GM23338 (cell line): ENCODE data around the gene JMY. TPM values are rescaled to one million over a fixed set of nuclear protein-coding genes. Genes with fewer than 3 reads are reported as not detected.

Source experiments
- ATAC-seq: fragments of 200-7000 bp; cut with Tn5 transposase; 3 replicates; pipeline ENCODE4 v1.9.1; 2020
- DNase-seq: peaks from one replicate; pipeline ENCODE4 v3.0.0-alpha.2; 2015; ENCODE audit warnings: low spot score
- H2AFZ ChIP-seq: fragments of 200-600 bp; sonication (generic); 2 replicates; pipeline ENCODE4 v1.8.0; 2016; ENCODE audit warnings: antibody characterized with exemption, mild to moderate bottlenecking, moderate library complexity
- H3F3A ChIP-seq: fragments of 200-600 bp; sonication (generic); replicated peaks from 2 replicates; pipeline ENCODE4 v1.8.0; 2017; ENCODE audit warnings: antibody characterized with exemption, mixed run types, low read depth
- H3K27ac ChIP-seq: fragments of 200-600 bp; sonication (generic); 2 replicates; pipeline ENCODE4 v1.6.1; 2016; ENCODE audit warnings: low read depth
- H3K27me3 ChIP-seq: fragments of 200-600 bp; sonication (generic); 2 replicates; pipeline ENCODE4 v1.8.0; 2016; ENCODE audit warnings: mild to moderate bottlenecking, mixed run types, moderate library complexity; ENCODE audit not compliant: insufficient read depth
- H3K36me3 ChIP-seq: fragments of 200-600 bp; sonication (generic); 2 replicates; pipeline ENCODE4 v1.8.0; 2016; ENCODE audit warnings: mild to moderate bottlenecking; ENCODE audit not compliant: insufficient read depth
- H3K4me1 ChIP-seq: fragments of 200-600 bp; sonication (generic); 2 replicates; pipeline ENCODE4 v1.8.0; 2016; ENCODE audit warnings: mild to moderate bottlenecking, moderate library complexity; ENCODE audit not compliant: insufficient read depth
- H3K4me2 ChIP-seq: fragments of 200-600 bp; sonication (generic); 2 replicates; pipeline ENCODE4 v1.7.1; 2017; ENCODE audit warnings: mixed run types
- H3K4me3 ChIP-seq: fragments of 200-600 bp; sonication (generic); 2 replicates; pipeline ENCODE4 v1.6.1; 2016; ENCODE audit warnings: mixed run types
- H3K79me2 ChIP-seq: fragments of 200-600 bp; sonication (generic); replicated peaks from 2 replicates; pipeline ENCODE4 v1.8.0; 2017; ENCODE audit warnings: mild to moderate bottlenecking; ENCODE audit not compliant: insufficient read depth
- H3K9me2 ChIP-seq: fragments of 200-600 bp; sonication (generic); 2 replicates; pipeline ENCODE4 v1.8.0; 2017; ENCODE audit not compliant: insufficient read depth
- H4K20me1 ChIP-seq: fragments of 200-600 bp; sonication (generic); replicated peaks from 2 replicates; pipeline ENCODE4 v1.8.0; 2017; ENCODE audit warnings: mild to moderate bottlenecking; ENCODE audit not compliant: insufficient read depth
- H3K27ac Mint-ChIP-seq: 2 replicates; pipeline ENCODE4 v1.8.0; 2020; ENCODE audit warnings: inconsistent platforms, mild to moderate bottlenecking, moderate library complexity, mixed read lengths
- H3K27me3 Mint-ChIP-seq: 3 replicates; pipeline ENCODE4 v1.8.0; 2022; ENCODE audit warnings: low read depth, mild to moderate bottlenecking, moderate library complexity, mixed read lengths, inconsistent platforms; ENCODE audit not compliant: insufficient read depth, poor library complexity
- H3K36me3 Mint-ChIP-seq: 3 replicates; pipeline ENCODE4 v1.8.0; 2021; ENCODE audit warnings: low read depth, mild to moderate bottlenecking, inconsistent platforms, moderate library complexity, mixed read lengths
- H3K4me1 Mint-ChIP-seq: 3 replicates; pipeline ENCODE4 v1.8.0; 2020; ENCODE audit warnings: mild to moderate bottlenecking, inconsistent platforms, mixed read lengths
- H3K4me3 Mint-ChIP-seq: 3 replicates; pipeline ENCODE4 v1.8.0; 2021; ENCODE audit warnings: moderate library complexity, mild to moderate bottlenecking, inconsistent platforms, mixed read lengths
- H3K9me3 Mint-ChIP-seq: 3 replicates; pipeline ENCODE4 v1.8.0; 2020; ENCODE audit warnings: moderate library complexity, mild to moderate bottlenecking, inconsistent platforms, mixed read lengths
- POLR2AphosphoS5 ChIP-seq: IDR thresholded peaks from 2 replicates; pipeline ENCODE4 v1.6.1; 2016; ENCODE audit warnings: antibody characterized with exemption, low read depth
- REST ChIP-seq: IDR thresholded peaks from one replicate; pipeline ENCODE4 v1.6.1; 2018; ENCODE audit warnings: antibody characterized with exemption; ENCODE audit not compliant: unreplicated experiment
- polyA plus RNA-seq: library from polyadenylated mRNA; unstranded; fragments of >200 nt; fragmentation: Nextera tagmentation; extraction: Ambion mirVana; gene quantifications from 2 replicates; pipeline ENCODE4 v1.2.1, GENCODE V29; 2016
- small RNA-seq: library from RNA; depleted of rRNA; stranded (forward); fragments of <200 nt; gene quantifications from one replicate; pipeline ENCODE3, GENCODE V24; 2014; ENCODE audit warnings: low replicate concordance
- total RNA-seq: library from RNA; depleted of rRNA; stranded (reverse); fragments of >200 nt; shearing (Covaris generic); gene quantifications from 2 replicates; pipeline ENCODE4 v1.2.3, GENCODE V29; 2014; rRNA removed

JMY gene
- total and polyA plus RNA-seq, 2 experiments from 2014 or later, result 6.2 to 18.4 TPM

- peaks cover 13% of the 10 kb centered on the region for H3K9me3 Mint-ChIP-seq
- Histone ChIP-seq H3K4me1 (no peaks in the 10 kb centered on the region), H3F3A (no peaks in the 10 kb centered on the region), H3K27me3 (no peaks in the 10 kb centered on the region), H4K20me1 (no peaks in the 10 kb centered on the region), H3K79me2 (no peaks in the 10 kb centered on the region), H3K27ac (no peak overlapping the region), H3K9me2 (no peaks in the 10 kb centered on the region), H3K4me2 (no peak overlapping the region), H3K36me3 (no peaks in the 10 kb centered on the region), H2AFZ (no peak overlapping the region), H3K4me3 (no peak overlapping the region)
- TF ChIP-seq POLR2AphosphoS5 (no peak), REST (no peak)
- no peaks in the 10 kb centered on the region for H3K27me3 Mint-ChIP-seq
- H3K4me3 Mint-ChIP-seq, result no peak overlapping the region
- H3K27ac Mint-ChIP-seq, result no peak overlapping the region
- H3K4me1 Mint-ChIP-seq, result no peaks in the 10 kb centered on the region
- DNase-seq, result no peak
- H3K36me3 Mint-ChIP-seq, result peaks cover 10% of the 10 kb centered on the region
- no peak for ATAC-seq
These were observed 121.5 kb downstream of the JMY start for GRCh38 chr5:79357398-79357797.

Small RNA genes lying within 50 kb of the gene (small RNA-seq; reads per million reads assigned to genes)
- gene AC016559.1 (not detected), gene RF00425 (not detected)

Other genes with a start within 250 kb of the JMY start
- gene DMGDH, start 166.5 kb upstream of the JMY start, total RNA-seq, result 0.52 TPM in 1 of 2 replicates, not detected in the other
- gene DMGDH, start 166.5 kb upstream of the JMY start, polyA plus RNA-seq, result 0.63 and 0.94 TPM in 2 replicates
- gene BHMT2, start 166.4 kb upstream of the JMY start, total RNA-seq, result 1.7 and 2.5 TPM in 2 replicates
- gene BHMT2, start 166.4 kb upstream of the JMY start, polyA plus RNA-seq, result 1.1 and 1.9 TPM in 2 replicates
- gene BHMT, start 124.3 kb upstream of the JMY start, total RNA-seq, result 2.3 and 4.2 TPM in 2 replicates
- gene BHMT, start 124.3 kb upstream of the JMY start, polyA plus RNA-seq, result 1.4 and 2.6 TPM in 2 replicates